ENCODE results near the gene CXADR.

Gene CXADR

DNA sequence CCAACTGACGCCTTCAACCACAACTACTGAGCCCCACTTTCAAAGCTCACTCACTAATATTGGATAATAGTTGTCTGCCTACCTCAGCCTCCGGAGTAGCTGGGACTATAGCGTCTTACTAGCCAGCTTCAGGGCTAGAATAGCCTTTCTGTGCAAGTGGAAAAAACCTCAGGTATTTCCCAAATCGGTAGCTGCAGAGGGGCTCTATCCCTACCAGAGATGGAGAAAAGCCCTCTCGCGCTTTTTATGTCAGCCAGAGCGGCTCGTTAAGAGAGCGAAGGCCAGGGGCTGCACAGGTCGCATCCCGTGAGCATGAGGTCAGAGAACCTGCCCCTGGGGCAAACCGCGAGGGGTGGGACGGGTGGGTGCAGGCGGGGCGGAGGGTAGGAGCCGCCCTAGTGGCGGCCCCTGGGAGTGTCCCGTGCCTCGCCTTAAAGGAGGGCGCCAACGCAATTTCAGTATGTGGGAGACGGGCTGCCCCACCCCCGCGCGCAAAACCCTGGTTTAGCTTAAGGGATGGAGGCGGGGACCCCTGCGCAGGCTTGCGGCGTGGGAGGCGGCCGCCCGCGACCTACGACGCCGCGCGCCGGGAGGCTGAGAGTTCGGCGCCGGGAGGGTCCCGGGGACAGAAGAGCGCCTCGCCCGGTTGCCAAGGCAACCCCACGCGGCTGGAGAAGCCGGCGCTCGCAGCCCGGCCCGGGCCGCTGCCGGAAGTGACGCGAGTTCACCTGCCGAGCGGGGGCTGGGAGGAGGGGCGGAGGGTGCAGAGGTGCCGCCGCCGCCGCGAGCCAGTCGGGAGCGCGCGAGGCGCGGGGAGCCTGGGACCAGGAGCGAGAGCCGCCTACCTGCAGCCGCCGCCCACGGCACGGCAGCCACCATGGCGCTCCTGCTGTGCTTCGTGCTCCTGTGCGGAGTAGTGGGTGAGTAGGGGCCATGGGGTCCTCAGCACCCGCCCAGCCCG, at the start of gene CXADR:
TSS of gene CXADR (plus strand) at position 791 of the 961 bp plus-strand sequence. CDS start at position 878, 87 bp downstream.
- TF ChIP-seq, protein P1, sequence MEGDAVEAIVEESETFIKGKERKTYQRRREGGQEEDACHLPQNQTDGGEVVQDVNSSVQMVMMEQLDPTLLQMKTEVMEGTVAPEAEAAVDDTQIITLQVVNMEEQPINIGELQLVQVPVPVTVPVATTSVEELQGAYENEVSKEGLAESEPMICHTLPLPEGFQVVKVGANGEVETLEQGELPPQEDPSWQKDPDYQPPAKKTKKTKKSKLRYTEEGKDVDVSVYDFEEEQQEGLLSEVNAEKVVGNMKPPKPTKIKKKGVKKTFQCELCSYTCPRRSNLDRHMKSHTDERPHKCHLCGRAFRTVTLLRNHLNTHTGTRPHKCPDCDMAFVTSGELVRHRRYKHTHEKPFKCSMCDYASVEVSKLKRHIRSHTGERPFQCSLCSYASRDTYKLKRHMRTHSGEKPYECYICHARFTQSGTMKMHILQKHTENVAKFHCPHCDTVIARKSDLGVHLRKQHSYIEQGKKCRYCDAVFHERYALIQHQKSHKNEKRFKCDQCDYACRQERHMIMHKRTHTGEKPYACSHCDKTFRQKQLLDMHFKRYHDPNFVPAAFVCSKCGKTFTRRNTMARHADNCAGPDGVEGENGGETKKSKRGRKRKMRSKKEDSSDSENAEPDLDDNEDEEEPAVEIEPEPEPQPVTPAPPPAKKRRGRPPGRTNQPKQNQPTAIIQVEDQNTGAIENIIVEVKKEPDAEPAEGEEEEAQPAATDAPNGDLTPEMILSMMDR (IDR thresholded peaks at IDR 0.05; ENCODE audit: low read depth, low read length, missing control alignments), result peak; percentile 39
- no peak for DNase-seq (ENCODE audit: extremely low read depth, low read depth)
- peak within 1 kb of the TSS; percentile 65 for H3K4me3 ChIP-seq (replicated peaks; ENCODE audit: low read depth, low read length)

DNA sequence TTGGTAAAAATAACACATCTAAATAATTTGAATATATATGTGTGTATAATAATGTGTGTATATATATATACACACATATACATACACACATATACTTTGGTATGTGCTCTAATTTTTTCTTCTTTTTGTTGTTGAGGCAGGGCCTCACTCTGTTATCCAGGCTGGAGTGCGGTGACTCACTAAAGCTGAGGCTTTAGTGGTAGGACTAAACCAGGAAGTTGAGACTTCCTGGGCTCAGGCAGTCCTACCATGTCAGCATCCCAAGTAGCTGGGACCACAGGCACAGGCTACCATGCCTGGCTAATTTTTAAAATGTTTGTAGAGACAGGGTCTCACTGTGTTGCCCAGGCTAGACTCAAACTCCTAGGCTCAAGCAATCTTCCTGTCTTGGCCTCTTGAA, 46.7 kb upstream of the CXADR start:
- TF ChIP-seq, protein P1 (IDR thresholded peaks at IDR 0.05; ENCODE audit: low read depth, low read length, missing control alignments), result no peak
- DNase-seq (ENCODE audit: extremely low read depth, low read depth), result no peak
- no peak overlapping the region for H3K4me3 ChIP-seq (replicated peaks; ENCODE audit: low read depth, low read length)

DNA sequence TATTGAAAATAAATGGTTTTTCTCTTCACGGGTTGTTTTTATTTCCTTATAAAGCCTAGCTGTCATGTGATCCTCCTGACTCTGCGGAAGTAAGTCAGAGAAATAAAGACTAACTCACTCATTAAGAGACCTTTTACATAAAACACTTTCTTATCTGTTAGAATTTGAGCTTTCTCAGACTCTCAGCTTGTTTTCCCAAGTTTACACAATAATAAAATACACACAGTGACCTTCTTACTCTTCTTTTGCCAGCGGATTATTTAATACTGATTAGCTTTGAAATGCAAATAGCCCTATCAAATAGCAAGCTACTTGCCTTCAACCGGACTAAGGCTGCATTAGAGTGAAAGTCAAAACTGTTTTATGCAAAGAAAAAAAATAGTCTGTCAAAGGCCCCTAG, 45.5 kb upstream of the CXADR start:
- no peak for DNase-seq (ENCODE audit: extremely low read depth, low read depth)
- no peak overlapping the region for H3K4me3 ChIP-seq (replicated peaks; ENCODE audit: low read depth, low read length)
- TF ChIP-seq, protein P1 (IDR thresholded peaks at IDR 0.05; ENCODE audit: low read depth, low read length, missing control alignments), result no peak

DNA sequence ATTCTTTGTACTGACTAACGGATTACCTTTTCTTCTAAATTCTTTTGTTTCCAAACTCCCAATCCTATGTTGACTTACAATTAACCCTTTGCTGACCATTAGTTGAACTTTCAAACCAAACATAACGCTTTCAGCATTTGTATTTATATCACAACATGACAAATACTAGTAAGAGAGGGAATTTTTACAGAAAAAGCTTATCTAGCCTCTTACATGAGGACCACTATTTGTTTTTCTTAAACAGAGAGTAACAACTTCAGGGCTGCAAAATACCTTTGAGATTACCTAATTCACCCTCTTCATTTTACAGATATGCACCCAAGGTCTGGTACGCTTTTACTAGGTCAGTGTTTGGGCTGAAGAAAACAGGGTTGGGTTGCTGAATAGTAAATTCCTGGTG, 45.0 kb upstream of the CXADR start:
- no peak for DNase-seq (ENCODE audit: extremely low read depth, low read depth)
- TF ChIP-seq, protein P1 (IDR thresholded peaks at IDR 0.05; ENCODE audit: low read depth, low read length, missing control alignments), result no peak
- H3K4me3 ChIP-seq (replicated peaks; ENCODE audit: low read depth, low read length), result no peak overlapping the region

- TF ChIP-seq, protein P1 (IDR thresholded peaks at IDR 0.05; ENCODE audit: low read depth, low read length, missing control alignments), result no peak
- no peak for DNase-seq (ENCODE audit: extremely low read depth, low read depth)
These were observed 44.1 kb upstream of the CXADR start for GRCh38 chr21:17468698-17469097.

DNA sequence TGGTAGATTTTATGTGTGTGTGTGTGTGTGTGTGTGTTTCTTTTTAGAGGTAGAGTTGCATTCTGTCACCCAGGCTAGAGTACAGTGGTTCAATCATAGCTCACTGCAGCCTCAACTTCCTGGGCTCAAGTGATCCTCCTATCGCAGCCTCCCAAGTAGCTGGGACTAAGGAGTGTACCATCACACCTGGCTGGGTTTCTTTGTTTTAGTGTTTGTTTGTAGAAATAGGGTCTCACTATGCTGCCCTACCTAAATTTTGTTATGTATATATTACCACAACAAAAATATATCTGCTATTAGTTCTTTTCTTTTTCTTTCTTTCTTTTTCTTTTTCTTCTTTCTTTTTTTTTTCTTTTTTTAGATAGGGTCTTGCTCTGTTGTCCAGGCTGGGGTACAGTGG, 43.1 kb upstream of the CXADR start:
- TF ChIP-seq, protein P1 (IDR thresholded peaks at IDR 0.05; ENCODE audit: low read depth, low read length, missing control alignments), result no peak
- no peak for DNase-seq (ENCODE audit: extremely low read depth, low read depth)
- no peak overlapping the region for H3K4me3 ChIP-seq (replicated peaks; ENCODE audit: low read depth, low read length)

More at GRCh38 chr21:17468698-17469097, 44.1 kb upstream of the CXADR start:
- H3K4me3 ChIP-seq (replicated peaks; ENCODE audit: low read depth, low read length), result no peak overlapping the region
